GM23338 (cell line): ENCODE data around the gene ANKRD31. TPM values are rescaled to one million over a fixed set of nuclear protein-coding genes. Genes with fewer than 3 reads are reported as not detected.

Experiments used
- ATAC-seq: fragments of 200-7000 bp; cut with Tn5 transposase; 3 replicates; pipeline ENCODE4 v1.9.1; 2020
- DNase-seq: peaks from one replicate; pipeline ENCODE4 v3.0.0-alpha.2; 2015; ENCODE audit warnings: low spot score
- H2AFZ ChIP-seq: fragments of 200-600 bp; sonication (generic); 2 replicates; pipeline ENCODE4 v1.8.0; 2016; ENCODE audit warnings: antibody characterized with exemption, mild to moderate bottlenecking, moderate library complexity
- H3F3A ChIP-seq: fragments of 200-600 bp; sonication (generic); replicated peaks from 2 replicates; pipeline ENCODE4 v1.8.0; 2017; ENCODE audit warnings: antibody characterized with exemption, mixed run types, low read depth
- H3K27ac ChIP-seq: fragments of 200-600 bp; sonication (generic); 2 replicates; pipeline ENCODE4 v1.6.1; 2016; ENCODE audit warnings: low read depth
- H3K27me3 ChIP-seq: fragments of 200-600 bp; sonication (generic); 2 replicates; pipeline ENCODE4 v1.8.0; 2016; ENCODE audit warnings: mild to moderate bottlenecking, mixed run types, moderate library complexity; ENCODE audit not compliant: insufficient read depth
- H3K36me3 ChIP-seq: fragments of 200-600 bp; sonication (generic); 2 replicates; pipeline ENCODE4 v1.8.0; 2016; ENCODE audit warnings: mild to moderate bottlenecking; ENCODE audit not compliant: insufficient read depth
- H3K4me1 ChIP-seq: fragments of 200-600 bp; sonication (generic); 2 replicates; pipeline ENCODE4 v1.8.0; 2016; ENCODE audit warnings: mild to moderate bottlenecking, moderate library complexity; ENCODE audit not compliant: insufficient read depth
- H3K4me2 ChIP-seq: fragments of 200-600 bp; sonication (generic); 2 replicates; pipeline ENCODE4 v1.7.1; 2017; ENCODE audit warnings: mixed run types
- H3K4me3 ChIP-seq: fragments of 200-600 bp; sonication (generic); 2 replicates; pipeline ENCODE4 v1.6.1; 2016; ENCODE audit warnings: mixed run types
- H3K79me2 ChIP-seq: fragments of 200-600 bp; sonication (generic); replicated peaks from 2 replicates; pipeline ENCODE4 v1.8.0; 2017; ENCODE audit warnings: mild to moderate bottlenecking; ENCODE audit not compliant: insufficient read depth
- H3K9me2 ChIP-seq: fragments of 200-600 bp; sonication (generic); 2 replicates; pipeline ENCODE4 v1.8.0; 2017; ENCODE audit not compliant: insufficient read depth
- H4K20me1 ChIP-seq: fragments of 200-600 bp; sonication (generic); replicated peaks from 2 replicates; pipeline ENCODE4 v1.8.0; 2017; ENCODE audit warnings: mild to moderate bottlenecking; ENCODE audit not compliant: insufficient read depth
- H3K27ac Mint-ChIP-seq: 2 replicates; pipeline ENCODE4 v1.8.0; 2020; ENCODE audit warnings: inconsistent platforms, mild to moderate bottlenecking, moderate library complexity, mixed read lengths
- H3K27me3 Mint-ChIP-seq: 3 replicates; pipeline ENCODE4 v1.8.0; 2022; ENCODE audit warnings: low read depth, mild to moderate bottlenecking, moderate library complexity, mixed read lengths, inconsistent platforms; ENCODE audit not compliant: insufficient read depth, poor library complexity
- H3K36me3 Mint-ChIP-seq: 3 replicates; pipeline ENCODE4 v1.8.0; 2021; ENCODE audit warnings: low read depth, mild to moderate bottlenecking, inconsistent platforms, moderate library complexity, mixed read lengths
- H3K4me1 Mint-ChIP-seq: 3 replicates; pipeline ENCODE4 v1.8.0; 2020; ENCODE audit warnings: mild to moderate bottlenecking, inconsistent platforms, mixed read lengths
- H3K4me3 Mint-ChIP-seq: 3 replicates; pipeline ENCODE4 v1.8.0; 2021; ENCODE audit warnings: moderate library complexity, mild to moderate bottlenecking, inconsistent platforms, mixed read lengths
- H3K9me3 Mint-ChIP-seq: 3 replicates; pipeline ENCODE4 v1.8.0; 2020; ENCODE audit warnings: moderate library complexity, mild to moderate bottlenecking, inconsistent platforms, mixed read lengths
- CREB1 ChIP-seq: fragments of 250-450 bp; sonication (Bioruptor Pico); IDR thresholded peaks from 2 replicates; pipeline ENCODE4 v1.5.0; 2020; ENCODE audit warnings: low read depth, mild to moderate bottlenecking, moderate library complexity
- CTCF ChIP-seq, 2 experiments: fragments of 200-600 bp in 1 of 2; sonication (generic) in 1 of 2; conservative IDR thresholded peaks; 2 replicates each; pipeline versions ENCODE4 v1.5.1 to v1.6.1; 2016 to 2017; ENCODE audit warnings: antibody characterized with exemption in 2 of 2, low read depth in 2 of 2, mild to moderate bottlenecking in 2 of 2, moderate library complexity in 1 of 2
- ETS1 ChIP-seq: IDR thresholded peaks from 2 replicates; pipeline ENCODE4 v1.6.1; 2016; ENCODE audit warnings: antibody characterized with exemption
- EZH2 ChIP-seq: fragments of 200-600 bp; sonication (generic); IDR thresholded peaks from one replicate; pipeline ENCODE4 v1.8.0; 2017; ENCODE audit warnings: antibody characterized with exemption, mild to moderate bottlenecking, low read depth; ENCODE audit not compliant: unreplicated experiment
- EZH2phosphoT487 ChIP-seq: fragments of 200-600 bp; sonication (generic); IDR thresholded peaks from one replicate; pipeline ENCODE4 v1.8.1; 2018; ENCODE audit warnings: antibody characterized with exemption; ENCODE audit not compliant: unreplicated experiment
- JUNB ChIP-seq: IDR thresholded peaks from one replicate; pipeline ENCODE4 v1.6.1; 2016; ENCODE audit warnings: antibody characterized with exemption; ENCODE audit not compliant: unreplicated experiment
- POLR2AphosphoS5 ChIP-seq: IDR thresholded peaks from 2 replicates; pipeline ENCODE4 v1.6.1; 2016; ENCODE audit warnings: antibody characterized with exemption, low read depth
- ZNF114 ChIP-seq: fragments of 250-450 bp; sonication (Bioruptor Pico); IDR thresholded peaks from 2 replicates; pipeline ENCODE4 v1.5.0; 2020; ENCODE audit warnings: mild to moderate bottlenecking, moderate library complexity
- long read RNA-seq: library from polyadenylated mRNA; unstranded; transcript quantifications from one replicate; pipeline ENCODE4 v2.0.0, GENCODE V29; 2020; ENCODE audit not compliant: unreplicated experiment
- polyA plus RNA-seq: library from polyadenylated mRNA; unstranded; fragments of >200 nt; fragmentation: Nextera tagmentation; extraction: Ambion mirVana; gene quantifications from 2 replicates; pipeline ENCODE4 v1.2.1, GENCODE V29; 2016
- total RNA-seq: library from RNA; depleted of rRNA; stranded (reverse); fragments of >200 nt; shearing (Covaris generic); gene quantifications from 2 replicates; pipeline ENCODE4 v1.2.3, GENCODE V29; 2014; rRNA removed

Gene ANKRD31
- total RNA-seq (0.16 and 0.59 TPM in 2 replicates), polyA plus RNA-seq (0.18 and 0.30 TPM in 2 replicates)
- long read RNA-seq: 0 reads

GRCh38 chr5:75236322-75237316 is at the start of gene ANKRD31:
Gene ANKRD31 (minus strand): TSS chr5:75236878. CDS start chr5:75236686, 192 bp downstream.
- H3K27ac ChIP-seq: peak within 1 kb of the TSS; percentile 5; the same call in 1 of the 2 replicates
- Mint-ChIP-seq H3K9me3 (no peaks in the 10 kb centered on the region), H3K4me1 (peaks cover 31% of the 10 kb centered on the region)

GRCh38 chr5:75286211-75286773 is 49.6 kb upstream of the ANKRD31 start:
- Histone ChIP-seq H3F3A (no peaks in the 10 kb centered on the region), H3K4me2 (no peak overlapping the region), H3K4me1 (no peaks in the 10 kb centered on the region), H3K36me3 (no peaks in the 10 kb centered on the region), H3K79me2 (no peaks in the 10 kb centered on the region), H2AFZ (peak overlapping the region; percentile 56; the same call in 1 of the 2 replicates), H3K27ac (no peak overlapping the region), H3K9me2 (no peaks in the 10 kb centered on the region), H4K20me1 (no peaks in the 10 kb centered on the region), H3K27me3 (no peaks in the 10 kb centered on the region), H3K4me3 (no peak overlapping the region)
- DNase-seq: no peak
- Mint-ChIP-seq H3K36me3 (peaks cover 3% of the 10 kb centered on the region; the same call in 2 of the 3 replicates), H3K27ac (no peak overlapping the region), H3K4me3 (no peak overlapping the region), H3K4me1 (peaks cover 3% of the 10 kb centered on the region; the same call in 2 of the 3 replicates), H3K27me3 (peaks cover 3% of the 10 kb centered on the region), H3K9me3 (peaks cover 6% of the 10 kb centered on the region)
- ATAC-seq: no peak
- no peak for TF ChIP-seq CREB1
- TF ChIP-seq ETS1: no peak
- no peak for TF ChIP-seq JUNB
- no peak for TF ChIP-seq EZH2

More at GRCh38 chr5:75236322-75237316, at the start of gene ANKRD31:
- no peaks in the 10 kb centered on the region for H4K20me1 ChIP-seq
- Mint-ChIP-seq H3K27me3 (no peaks in the 10 kb centered on the region), H3K27ac (peak within 1 kb of the TSS; percentile 86), H3K36me3 (no peaks in the 10 kb centered on the region), H3K4me3 (peak within 1 kb of the TSS; percentile 88)
- peak; percentile 57 to 80 for TF ChIP-seq CTCF (conservative IDR thresholded peaks at IDR 0.05; ENCODE audit: low read depth in 2 of 2)
- TF ChIP-seq CREB1: peak; percentile 69
- 0 out of 2 replicates have a peak, but pooled peaks have one; percentile 40 for TF ChIP-seq ETS1
- TF ChIP-seq EZH2phosphoT487: no peak
- 0 out of 2 replicates have a peak, but pooled peaks have one; percentile 36 for TF ChIP-seq ZNF114 (CRISPR knock-in tag)
- TF ChIP-seq POLR2AphosphoS5: peak; percentile 43
- no peaks in the 10 kb centered on the region for H3K9me2 ChIP-seq
- peak; percentile 94 for ATAC-seq
- no peaks in the 10 kb centered on the region for H3K27me3 ChIP-seq
- H3K36me3 ChIP-seq: no peaks in the 10 kb centered on the region
- peak; percentile 84 for DNase-seq
- H3K4me2 ChIP-seq: peak within 1 kb of the TSS; percentile 78
- H2AFZ ChIP-seq: peak within 1 kb of the TSS; percentile 94
- H3F3A ChIP-seq: no peaks in the 10 kb centered on the region
- no peaks in the 10 kb centered on the region for H3K79me2 ChIP-seq
- peak within 1 kb of the TSS; percentile 69 for H3K4me3 ChIP-seq
- peaks cover 13% of the 10 kb centered on the region for H3K4me1 ChIP-seq
